AG09309 (cell line): ENCODE data around the gene TIMM17B.
"Not testable (repeated sequence)": the region's sequence is repeated elsewhere in the genome, so short reads cannot be mapped to it uniquely, and the experiment has no call there.

ENCODE experiments used
- DNase-seq: peaks from one replicate; pipeline ENCODE4 v3.0.0-alpha.2; 2010; ENCODE audit warnings: low read depth
- H3K4me3 ChIP-seq: 2 replicates; pipeline ENCODE4 v1.5.1; 2011; ENCODE audit warnings: mild to moderate bottlenecking, low read depth, low read length, moderate library complexity; ENCODE audit not compliant: control insufficient read depth
- TF ChIP-seq, protein P1 (sequence below): IDR thresholded peaks from 2 replicates; pipeline ENCODE4 v1.5.1; 2011; ENCODE audit warnings: mild to moderate bottlenecking, low read depth, low read length, inconsistent platforms; ENCODE audit not compliant: insufficient read depth, control insufficient read depth; ENCODE audit errors: missing control alignments

Gene TIMM17B

GRCh38 chrX:48890934-48891401, 6.6 kb downstream of the TIMM17B start:
- no peak for DNase-seq
- peak overlapping the region; percentile 34 for H3K4me3 ChIP-seq
- TF ChIP-seq, protein P1, sequence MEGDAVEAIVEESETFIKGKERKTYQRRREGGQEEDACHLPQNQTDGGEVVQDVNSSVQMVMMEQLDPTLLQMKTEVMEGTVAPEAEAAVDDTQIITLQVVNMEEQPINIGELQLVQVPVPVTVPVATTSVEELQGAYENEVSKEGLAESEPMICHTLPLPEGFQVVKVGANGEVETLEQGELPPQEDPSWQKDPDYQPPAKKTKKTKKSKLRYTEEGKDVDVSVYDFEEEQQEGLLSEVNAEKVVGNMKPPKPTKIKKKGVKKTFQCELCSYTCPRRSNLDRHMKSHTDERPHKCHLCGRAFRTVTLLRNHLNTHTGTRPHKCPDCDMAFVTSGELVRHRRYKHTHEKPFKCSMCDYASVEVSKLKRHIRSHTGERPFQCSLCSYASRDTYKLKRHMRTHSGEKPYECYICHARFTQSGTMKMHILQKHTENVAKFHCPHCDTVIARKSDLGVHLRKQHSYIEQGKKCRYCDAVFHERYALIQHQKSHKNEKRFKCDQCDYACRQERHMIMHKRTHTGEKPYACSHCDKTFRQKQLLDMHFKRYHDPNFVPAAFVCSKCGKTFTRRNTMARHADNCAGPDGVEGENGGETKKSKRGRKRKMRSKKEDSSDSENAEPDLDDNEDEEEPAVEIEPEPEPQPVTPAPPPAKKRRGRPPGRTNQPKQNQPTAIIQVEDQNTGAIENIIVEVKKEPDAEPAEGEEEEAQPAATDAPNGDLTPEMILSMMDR, result no peak

- DNase-seq, result no peak
- no peak overlapping the region for H3K4me3 ChIP-seq
- TF ChIP-seq, protein P1, result no peak
Observed at GRCh38 chrX:48890296-48890925, 7.2 kb downstream of the TIMM17B start.

GRCh38 chrX:48886586-48886985, 11.0 kb downstream of the TIMM17B start:
- DNase-seq, H3K4me3 ChIP-seq: not testable (repeated sequence)

GRCh38 chrX:48883729-48884128, 13.8 kb downstream of the TIMM17B start:
- no peak for DNase-seq
- no peak overlapping the region for H3K4me3 ChIP-seq
- TF ChIP-seq, protein P1, result no peak

- H3K4me3 ChIP-seq, DNase-seq: not testable (repeated sequence)
Observed at GRCh38 chrX:48876944-48877343, 20.6 kb downstream of the TIMM17B start.

DNA sequence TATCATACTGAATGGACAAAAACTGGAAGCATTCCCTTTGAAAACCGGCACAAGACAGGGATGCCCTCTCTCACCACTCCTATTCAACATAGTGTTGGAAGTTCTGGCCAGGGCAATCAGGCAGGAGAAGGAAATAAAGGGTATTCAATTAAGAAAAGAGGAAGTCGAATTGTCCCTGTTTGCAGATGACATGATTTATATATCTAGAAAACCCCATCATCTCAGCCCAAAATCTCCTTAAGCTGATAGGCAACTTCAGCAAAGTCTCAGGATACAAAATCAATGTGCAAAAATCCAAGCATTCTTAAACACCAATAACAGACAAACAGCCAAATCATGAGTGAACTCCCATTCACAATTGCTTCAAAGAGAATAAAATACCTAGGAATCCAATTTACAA, 25.6 kb downstream of the TIMM17B start:
- not testable (repeated sequence) for DNase-seq, H3K4me3 ChIP-seq

DNA sequence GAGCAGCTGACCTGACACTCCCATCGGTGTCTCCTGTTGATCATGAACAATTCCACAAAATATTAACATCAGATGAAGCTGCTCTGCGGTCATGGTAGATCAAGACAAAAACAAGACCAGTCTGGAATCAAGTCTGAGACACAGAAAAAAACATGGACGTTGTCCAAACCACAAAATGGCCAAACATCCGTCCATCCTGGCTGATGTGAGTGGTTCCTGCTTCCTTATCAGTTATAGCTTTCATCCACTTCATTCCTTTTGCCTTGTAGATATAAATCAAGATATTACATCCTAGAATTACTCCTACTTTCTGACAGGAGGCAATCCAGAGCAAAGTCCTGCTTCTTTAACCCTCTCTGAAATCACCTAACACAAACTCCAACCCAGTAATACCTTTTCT, 33.4 kb downstream of the TIMM17B start:
- DNase-seq, result peak; percentile 45
- no peak overlapping the region for H3K4me3 ChIP-seq
- TF ChIP-seq, protein P1, result no peak

- TF ChIP-seq, protein P1, result peak; percentile 40
- no peak overlapping the region for H3K4me3 ChIP-seq
- no peak for DNase-seq
Observed at GRCh38 chrX:48854898-48855297, 42.7 kb downstream of the TIMM17B start.

DNA sequence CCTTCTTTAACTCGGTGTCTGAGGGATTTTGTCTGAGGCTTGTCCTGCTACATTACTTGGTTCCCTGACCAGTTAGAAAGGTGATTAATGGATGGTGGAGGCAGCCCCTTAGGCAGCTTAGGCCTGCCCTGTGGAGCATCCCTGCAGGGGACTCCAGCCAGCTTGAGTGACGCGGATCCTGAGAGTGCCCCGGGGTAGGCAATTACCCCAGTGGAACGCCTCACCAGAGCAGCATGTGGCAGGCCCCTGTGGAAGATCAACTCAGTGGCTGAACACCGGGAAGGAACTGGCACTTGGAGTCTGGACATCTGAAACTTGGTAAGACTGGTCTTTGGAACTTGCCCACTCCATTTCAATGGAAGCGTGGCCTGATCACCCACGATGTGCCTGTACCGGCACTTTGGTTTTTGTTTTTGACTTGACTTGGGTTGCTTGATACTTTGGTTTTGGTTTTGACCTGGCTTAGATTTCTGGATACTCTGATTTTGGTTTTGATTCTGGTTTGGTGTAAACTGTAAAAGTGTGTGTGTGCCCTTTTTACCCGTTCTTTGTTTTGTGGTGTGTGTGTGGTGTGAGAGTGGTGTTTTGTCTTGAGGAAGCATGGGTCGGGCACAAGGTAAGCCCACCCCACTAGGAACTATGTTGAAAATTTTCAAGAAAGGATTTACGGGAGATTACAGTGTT, 43.3 kb downstream of the TIMM17B start:
- DNase-seq, H3K4me3 ChIP-seq: not testable (repeated sequence)

GRCh38 chrX:48853494-48853893, 44.1 kb downstream of the TIMM17B start:
- DNase-seq, H3K4me3 ChIP-seq: not testable (repeated sequence)
